NCI-H2227 treated with DMSO at 0.1 percent for 48 hours (cell line): Measurements from ENCODE around the gene ALG6.
"Not testable (repeated sequence)": the region's sequence is repeated elsewhere in the genome, so short reads cannot be mapped to it uniquely, and the experiment has no call there.

Experiments used
- DNase-seq: peaks from one replicate; lab custom pipeline; 2025; lab: John Stamatoyannopoulos, UW

Gene ALG6

DNA sequence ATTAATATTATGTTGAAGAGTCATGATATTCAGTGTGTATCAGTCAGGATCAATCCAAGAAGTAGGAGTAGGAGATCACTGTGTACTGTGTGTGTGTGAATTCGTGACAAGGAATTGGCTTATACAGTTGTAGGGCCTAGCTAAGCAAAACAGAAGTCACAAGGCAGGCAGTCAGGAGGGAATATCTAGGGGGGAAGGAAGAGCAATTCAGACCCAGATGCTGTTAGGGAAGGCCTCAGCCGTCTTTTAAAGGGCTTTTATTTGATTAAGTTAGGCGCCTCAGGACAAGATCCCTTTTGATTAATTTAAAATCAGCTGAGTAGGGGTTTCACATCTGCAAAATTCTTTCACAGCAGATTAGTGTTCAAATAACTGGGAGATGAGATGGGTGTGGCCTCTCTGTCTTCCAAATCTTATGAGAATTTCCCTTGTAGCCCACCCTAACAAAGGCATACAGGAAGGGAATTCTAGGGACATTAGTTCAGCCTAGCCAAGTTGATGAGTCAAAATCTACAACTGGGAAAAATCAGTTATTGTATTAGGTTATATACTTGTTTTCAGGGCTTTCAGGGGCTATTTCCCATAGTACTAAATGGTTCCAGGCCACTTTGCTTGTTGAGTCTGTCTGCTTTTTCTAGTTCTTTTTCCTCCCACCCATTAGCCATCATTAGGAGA, 47.4 kb downstream of the ALG6 start:
- DNase-seq: no peak

DNA sequence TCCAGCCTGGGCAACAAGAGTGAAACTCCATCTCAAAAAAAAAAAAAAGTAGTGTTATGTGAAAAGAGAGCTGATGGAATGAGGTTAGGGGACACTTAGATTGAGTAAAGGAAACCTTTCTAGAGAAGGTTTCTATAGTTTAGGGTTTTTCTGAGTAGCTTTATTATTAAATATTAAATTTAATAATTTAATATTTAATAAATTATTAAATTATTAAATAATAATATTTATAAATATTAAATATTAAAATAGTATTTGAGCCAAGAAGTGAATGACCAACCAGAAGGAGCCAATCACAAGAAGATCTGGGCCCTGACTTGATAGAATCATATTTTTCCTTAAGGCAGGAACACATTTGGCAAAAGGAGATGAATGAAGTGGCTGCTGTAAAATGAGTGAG, 50.7 kb downstream of the ALG6 start:
- no peak for DNase-seq

DNA sequence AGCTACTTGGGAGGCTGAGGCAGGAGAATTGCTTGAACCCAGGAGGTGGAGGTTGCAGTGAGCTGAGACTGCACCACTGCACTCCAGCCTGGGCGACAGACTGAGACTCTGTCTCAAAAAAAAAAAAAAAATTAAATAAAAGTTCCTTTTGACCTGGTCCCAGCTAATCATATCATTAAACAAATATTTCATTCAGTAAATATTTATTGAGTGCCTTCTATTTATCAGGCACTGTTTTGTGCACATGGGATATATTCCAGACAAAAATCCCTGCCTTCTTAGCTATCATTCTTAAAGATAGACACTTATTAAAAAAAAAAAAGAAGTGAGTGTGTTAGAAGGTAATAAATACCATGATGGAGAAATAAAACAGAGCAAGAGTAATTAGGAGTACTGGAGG, 53.3 kb downstream of the ALG6 start:
- not testable (repeated sequence) for DNase-seq

DNA sequence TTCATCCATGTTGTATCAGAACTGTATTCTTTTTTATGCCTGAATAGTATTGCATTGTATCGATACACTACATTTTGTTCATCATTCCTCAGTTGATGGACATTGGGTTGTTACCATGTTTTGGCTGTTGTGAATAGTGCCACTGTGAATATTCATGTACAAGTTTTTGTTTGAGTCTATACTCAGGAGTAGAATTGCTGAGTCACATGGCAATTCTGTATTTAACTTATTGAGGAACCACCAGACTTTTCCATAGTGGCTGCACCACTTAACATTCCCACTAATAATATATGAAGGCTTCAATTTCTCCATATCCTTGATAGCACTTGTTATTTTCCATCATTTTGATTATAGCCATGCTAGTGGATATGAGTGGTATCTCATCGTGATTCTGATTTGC, 56.2 kb downstream of the ALG6 start:
- DNase-seq: no peak

DNA sequence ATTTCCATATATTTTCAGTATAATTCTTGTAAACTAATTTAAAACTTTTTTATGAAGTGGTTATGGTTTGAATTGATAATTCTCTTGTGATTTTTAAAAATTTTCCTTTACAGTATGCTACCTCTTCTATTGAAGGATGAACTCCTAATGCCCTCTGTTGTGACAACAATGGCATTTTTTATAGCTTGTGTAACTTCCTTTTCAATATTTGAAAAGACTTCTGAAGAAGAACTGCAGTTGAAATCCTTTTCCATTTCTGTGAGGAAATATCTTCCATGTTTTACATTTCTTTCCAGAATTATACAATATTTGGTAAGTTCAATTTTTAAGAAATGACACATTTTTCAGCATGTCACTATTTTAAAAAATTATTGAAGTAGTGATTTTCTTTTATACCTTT, 61.4 kb downstream of the ALG6 start:
- DNase-seq: no peak

DNA sequence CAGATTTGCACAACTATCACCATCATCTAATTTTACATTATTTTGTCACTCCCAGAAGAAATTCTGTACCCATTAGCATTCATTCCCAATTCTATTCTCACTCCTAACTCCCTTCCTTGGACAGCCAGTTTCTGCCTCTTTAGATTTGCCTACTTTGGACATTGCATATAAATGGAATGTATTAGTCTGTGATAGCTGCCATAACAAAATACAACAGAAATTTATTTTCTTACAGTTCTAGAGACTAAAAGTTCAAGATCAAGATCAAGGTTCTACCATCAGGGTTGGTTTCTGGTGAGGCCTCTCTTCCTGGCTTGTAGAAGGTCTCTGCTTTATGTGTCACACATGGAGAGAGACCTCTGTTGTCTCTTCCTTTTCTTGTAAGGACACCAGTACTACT, 61.9 kb downstream of the ALG6 start:
- DNase-seq: no peak

DNA sequence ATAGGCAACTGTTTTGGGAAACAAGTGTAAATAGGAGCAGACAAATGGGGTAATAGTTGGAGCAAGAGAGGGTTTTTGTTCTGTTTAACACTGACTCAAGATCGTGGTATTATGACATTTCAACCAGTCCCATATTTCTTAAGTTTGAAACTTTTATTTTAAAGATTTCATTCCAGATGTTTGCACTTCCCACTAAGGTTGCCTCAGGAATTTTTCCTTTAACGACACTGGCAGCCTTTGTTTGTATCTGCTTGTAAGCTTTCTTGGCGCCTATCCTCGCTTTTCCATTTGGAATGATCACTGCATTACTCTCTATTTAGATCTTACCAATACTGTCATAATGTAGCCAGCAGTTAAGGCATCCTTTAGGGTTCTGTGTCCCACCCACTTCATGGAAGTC, 67.7 kb downstream of the ALG6 start:
- no peak for DNase-seq

DNA sequence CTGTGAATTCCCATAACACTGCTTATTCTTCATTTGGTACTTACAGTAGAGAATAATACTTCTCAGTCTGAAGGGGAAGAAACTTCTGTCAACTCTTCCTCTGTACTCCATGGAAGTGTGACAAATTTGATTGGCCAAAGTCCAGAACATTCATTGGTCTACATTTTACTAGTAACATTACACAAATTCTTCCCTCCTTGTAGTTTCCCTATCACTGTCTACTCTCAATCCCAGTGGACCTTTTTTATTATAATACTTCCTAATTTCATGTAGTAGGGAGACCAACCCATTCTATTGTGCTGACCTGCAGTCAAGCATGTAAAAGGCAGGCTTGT, 74.7 kb downstream of the ALG6 start:
- no peak for DNase-seq

DNA sequence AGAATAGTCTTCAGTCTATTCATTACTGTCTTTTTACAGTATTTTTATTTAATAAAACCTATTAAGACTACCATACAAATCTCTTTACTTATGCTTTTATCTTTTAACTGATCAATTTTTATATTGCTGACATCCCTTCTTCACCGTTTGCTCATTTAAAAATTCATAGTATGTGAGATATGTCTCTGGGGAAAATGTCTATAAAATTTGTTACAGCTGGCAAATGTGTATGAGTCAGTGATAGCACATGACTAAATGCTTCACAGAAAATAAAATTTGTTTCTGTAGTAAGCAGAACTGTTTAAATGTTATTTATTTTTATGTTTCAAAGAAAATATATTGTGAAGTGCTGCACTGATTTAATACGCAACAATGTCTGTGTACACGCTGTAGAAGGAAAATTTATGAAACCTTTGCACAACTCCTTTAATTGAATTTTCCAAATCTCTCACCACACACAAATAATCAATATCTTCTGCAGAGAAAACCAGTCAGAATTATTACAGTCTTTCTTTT, 81.4 kb downstream of the ALG6 start:
- no peak for DNase-seq

DNA sequence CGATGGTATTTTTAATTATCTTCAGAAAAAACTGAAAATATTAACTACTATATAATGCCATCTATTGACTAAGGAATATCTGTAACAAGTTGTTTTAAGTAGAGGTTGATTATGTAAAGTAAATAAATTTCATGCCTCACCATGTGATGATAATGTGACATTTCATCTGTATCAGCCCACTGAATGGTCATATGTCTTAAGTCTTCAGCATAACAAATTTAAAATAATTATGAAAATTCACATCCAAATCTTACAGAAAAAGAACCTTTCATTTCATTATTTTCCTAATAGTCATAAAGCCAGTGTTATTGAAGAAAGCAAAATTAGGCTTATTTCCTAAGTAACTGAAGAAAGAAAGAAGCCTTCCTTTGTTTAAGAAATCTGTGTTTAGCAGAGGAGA, 83.0 kb downstream of the ALG6 start:
- no peak for DNase-seq

DNA sequence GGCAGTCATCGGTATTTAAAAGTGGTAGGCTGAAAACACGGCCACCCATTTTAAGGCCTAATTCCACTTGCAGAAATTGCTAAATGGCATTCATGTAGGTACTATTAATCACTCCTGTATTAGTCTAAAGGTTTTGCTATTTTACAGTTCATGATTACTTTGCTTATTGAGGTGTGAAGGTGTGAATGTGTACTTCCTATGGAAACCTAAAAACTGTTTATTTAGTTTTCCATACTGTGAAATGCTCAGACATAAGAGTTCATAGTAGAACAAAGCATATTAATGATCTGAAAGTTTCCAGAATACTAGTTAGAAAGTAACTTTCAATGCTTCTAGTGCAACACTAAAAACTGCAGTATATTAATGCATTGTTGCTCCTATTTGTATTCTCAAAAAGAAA, 85.8 kb downstream of the ALG6 start:
- DNase-seq: no peak

DNA sequence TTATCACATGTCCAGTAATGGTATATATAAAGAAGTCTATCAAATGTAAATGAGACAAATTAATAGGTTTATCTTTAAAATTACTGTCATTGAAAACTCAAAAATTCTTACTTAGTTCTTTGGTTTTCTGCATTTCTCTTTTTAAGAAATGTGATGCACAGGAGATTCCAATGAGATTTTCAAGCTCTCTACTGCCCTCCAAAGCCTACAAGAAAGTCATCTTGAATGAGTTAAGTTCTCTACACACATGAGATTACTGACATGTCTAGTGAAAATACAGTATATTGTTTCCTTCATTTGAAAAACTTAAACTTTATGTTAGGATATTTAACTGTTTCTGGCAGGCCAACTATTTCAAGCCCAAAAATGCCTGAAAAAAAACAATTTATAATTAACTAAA, 86.8 kb downstream of the ALG6 start:
- no peak for DNase-seq

DNA sequence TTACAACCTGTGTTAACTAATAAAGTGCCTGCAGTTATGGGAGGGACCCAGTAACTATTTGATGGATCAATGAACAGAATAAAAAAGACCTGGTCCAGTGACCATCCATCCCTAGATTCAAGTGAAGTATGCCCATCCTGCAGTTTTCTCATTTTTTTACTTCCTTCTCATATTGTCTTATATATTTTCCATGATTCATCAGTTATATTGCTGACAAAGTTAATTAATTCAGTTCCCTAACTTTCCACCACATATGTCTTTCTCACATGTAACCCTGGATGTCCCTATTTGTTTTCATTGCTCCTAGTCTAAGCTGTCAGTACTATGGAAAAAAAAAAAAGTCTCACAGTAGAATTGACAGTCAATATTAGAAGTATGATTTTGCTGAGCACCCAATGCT, 91.3 kb downstream of the ALG6 start:
- DNase-seq: no peak

DNA sequence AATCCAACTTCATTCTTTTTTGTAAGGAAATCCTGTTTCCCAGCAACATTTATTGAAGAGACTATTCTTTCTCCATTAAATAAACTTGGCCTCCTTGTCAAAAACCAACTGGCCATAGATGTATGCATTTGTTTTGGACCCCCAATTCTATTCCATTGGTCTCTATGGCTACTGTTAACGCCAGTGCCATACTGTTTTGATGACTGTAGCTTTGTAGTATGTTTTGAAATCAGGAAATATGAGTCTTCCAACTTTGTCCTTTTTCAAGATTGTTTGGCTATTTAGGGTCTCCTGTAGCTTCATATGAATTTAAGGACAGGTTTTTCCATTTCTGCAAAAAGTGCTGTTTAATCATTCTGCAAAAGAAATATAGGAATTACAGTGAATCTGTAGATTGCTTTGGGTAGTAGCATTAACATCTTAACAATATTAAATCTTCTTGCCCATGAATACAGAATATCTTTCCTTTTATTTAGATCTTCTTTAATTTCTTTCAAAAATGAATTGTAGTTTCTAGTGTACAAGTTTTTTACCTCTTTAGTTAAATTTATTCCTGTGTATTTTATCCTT, 94.3 kb downstream of the ALG6 start:
- DNase-seq: no peak

DNA sequence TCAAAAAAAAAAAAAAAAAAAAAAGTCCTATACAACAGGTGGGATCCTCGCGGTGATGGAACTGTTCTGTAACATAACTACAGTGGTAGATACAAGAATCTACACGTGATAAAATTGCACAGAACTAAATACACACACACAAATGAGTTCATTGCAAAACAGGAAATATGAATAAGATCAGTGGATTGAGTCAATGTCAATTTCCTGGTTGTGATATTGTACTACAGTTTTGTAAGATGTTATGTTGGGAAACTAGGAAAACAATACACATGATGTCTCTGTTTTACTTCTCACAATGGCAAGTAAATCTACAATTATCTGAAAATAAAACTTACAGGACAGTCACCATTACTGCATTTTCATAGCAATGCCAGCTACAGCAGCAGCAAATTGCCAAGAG, 95.8 kb downstream of the ALG6 start:
- DNase-seq: no peak

DNA sequence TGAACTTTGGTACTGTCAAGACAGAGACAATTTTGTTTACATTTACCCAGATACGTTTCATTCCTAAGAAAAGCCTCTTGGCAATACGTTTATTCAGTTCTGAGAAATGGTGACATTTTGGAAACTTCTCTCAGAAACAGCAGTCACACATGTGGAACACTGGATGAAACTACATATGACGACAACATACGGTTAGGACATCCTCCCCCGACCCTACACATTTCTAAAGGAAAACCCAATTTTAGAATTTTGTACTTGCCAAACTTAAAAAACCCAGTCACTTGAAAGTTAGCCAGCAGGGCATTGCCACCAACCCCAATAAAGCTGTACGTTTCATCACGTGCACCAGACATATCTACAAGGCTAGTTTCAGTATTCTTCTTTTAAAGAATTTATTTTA, 98.8 kb downstream of the ALG6 start:
- no peak for DNase-seq

DNA sequence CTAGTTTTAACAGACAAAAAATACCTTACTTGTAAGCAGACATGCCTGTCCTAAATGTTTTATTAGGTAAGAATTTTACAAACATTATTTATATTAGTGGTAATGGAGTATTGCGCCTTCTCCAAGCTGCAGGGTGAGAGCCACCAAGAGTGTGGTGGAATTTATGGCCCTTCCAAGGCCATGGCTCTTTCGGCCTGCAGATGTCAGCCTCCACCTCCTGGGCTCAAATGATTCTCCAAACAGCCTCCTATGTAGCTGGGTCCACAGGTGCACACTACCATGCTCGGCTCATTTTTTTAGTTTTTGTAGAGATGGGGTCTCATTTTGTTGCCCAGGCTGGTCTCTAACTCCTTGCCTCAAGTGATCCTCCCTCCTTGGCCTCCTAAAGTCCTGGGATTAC, 99.3 kb downstream of the ALG6 start:
- DNase-seq: no peak

DNA sequence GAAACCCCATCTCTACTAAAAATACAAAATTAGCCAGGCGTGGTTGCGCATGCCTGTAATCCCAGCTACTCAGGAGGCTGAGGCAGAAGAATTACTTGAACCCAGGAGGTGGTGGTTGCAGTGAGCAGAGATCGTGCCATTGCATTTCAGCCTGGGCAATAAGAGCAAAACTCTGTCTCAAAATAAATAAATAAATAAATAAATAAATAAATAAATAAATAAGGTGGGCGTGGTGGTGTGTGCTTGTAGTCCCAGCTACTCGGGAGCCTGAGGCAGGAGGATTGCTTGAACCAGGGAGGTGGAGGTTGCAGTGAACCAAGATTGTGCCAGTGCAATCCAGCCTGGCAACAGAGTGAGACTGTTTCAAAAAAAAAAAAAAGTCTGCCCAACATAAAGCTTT, 101.3 kb downstream of the ALG6 start:
- not testable (repeated sequence) for DNase-seq

DNA sequence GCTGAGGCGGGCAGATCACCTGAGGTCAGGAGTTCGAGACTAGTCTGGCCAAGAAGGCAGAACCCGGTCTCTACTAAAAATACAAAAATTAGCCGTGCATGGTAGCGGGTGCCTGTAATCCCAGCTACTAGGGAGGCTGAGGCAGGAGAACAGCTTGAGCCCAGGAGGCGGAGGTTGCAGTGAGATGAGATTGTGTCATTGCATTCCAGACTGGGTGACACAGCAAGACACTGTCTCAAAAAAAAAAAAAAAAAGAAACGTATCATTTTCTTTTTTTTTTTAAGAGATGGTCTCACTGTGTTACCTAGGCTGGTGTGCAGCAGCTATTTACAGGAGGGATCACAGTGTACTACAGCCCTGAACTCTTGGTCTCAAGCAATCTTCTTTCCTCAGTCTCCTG, 108.3 kb downstream of the ALG6 start:
- DNase-seq: no peak

DNA sequence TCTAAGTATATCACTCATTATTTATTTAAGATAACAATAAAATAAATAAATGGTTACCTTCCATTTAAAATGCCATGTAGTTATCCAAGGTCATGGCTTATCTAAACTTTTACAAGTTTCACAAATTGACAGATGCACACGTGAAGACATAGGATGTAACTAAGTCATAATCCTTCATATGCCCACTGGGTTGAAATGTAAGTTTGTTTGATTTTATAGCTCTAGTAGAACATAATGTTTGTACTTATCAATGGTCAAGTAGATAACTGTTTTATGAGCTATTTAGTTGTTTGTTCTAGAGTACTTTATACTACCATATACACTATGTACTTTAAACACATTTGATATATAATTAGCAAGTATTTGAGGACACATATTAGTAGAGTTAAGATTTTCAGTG, 112.6 kb downstream of the ALG6 start:
- DNase-seq: no peak

DNA sequence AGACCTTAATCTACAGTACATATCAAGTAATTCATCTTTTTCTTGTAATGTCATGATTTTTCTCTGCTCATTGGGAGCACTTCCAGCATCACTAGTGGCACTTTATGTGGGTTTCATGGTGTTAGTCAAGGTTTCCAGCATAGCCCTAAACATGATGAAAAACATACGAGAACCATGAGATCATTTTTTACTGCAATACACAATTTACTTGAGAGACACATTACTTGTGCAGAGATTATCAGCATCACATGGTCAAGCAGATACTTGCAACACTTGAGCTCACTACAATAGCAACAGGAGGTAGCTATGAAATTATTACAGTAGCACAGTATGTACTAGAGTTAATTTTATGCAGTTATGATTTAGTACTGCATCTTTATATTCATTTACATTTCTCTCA, 119.2 kb downstream of the ALG6 start:
- DNase-seq: no peak

DNA sequence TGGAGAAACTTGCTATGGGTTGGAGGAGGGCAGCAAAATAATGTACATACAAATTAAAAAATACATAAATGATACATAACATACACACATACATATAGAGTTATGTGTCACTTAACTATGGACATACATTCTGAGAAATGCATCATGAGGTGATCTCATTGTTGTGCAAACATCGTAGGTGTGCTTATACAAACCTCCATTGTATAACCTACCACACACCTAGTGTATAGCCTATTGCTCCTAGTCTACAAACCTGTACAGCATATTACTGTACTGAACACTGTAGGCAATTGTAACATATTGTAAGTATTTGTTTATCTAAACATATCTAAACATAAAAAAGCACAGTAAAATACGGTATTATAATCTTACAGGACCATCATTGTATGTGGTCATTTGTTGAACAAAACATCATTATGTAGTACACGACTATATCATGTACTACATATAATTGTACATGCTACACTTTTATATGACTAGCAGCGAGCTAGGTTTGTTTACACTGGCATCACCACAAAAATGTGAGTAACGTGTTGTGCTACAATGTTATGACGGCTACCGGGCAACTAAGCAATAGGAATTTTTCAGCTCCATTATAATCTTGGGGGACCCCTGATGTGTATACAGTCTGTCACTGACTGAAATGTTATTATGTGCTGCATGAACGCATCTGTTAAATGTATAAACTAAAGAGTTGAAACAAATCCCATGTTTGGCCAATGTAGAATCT, 120.1 kb downstream of the ALG6 start:
- no peak for DNase-seq
